ENCODE data around the gene SHTN1.

Gene SHTN1, protein sequence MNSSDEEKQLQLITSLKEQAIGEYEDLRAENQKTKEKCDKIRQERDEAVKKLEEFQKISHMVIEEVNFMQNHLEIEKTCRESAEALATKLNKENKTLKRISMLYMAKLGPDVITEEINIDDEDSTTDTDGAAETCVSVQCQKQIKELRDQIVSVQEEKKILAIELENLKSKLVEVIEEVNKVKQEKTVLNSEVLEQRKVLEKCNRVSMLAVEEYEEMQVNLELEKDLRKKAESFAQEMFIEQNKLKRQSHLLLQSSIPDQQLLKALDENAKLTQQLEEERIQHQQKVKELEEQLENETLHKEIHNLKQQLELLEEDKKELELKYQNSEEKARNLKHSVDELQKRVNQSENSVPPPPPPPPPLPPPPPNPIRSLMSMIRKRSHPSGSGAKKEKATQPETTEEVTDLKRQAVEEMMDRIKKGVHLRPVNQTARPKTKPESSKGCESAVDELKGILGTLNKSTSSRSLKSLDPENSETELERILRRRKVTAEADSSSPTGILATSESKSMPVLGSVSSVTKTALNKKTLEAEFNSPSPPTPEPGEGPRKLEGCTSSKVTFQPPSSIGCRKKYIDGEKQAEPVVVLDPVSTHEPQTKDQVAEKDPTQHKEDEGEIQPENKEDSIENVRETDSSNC

DNA sequence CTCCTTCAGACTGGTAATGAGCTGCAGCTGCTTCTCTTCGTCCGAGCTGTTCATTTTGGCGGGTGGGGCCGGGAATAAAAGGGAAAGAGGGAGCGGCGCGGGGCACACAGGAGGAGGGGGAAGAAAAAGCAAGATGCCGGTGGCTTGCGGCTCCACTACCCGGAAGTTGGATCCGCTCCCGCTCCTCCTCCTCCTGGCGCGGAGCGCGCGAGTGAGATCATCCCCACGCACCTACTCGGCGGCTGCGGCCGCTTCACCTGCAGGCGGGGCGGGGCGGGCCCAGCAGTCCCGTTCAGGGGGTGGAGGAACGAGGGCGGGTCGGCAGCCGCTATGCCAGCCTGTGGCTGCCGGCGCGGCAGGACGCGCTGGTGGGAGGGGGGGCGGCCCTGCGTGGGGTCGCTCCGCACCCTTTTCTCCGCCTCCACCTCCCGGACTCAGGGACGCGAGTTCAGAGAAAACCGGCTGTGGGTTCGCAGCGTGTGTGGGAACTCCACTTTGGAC is at the start of gene SHTN1:
Gene SHTN1 (minus strand): TSS at position 162 of the 501 bp plus-strand sequence. CDS start 108 bp downstream, at position 54.
- peak; percentile 8 for DNase-seq (ENCODE audit: low spot score)

DNA sequence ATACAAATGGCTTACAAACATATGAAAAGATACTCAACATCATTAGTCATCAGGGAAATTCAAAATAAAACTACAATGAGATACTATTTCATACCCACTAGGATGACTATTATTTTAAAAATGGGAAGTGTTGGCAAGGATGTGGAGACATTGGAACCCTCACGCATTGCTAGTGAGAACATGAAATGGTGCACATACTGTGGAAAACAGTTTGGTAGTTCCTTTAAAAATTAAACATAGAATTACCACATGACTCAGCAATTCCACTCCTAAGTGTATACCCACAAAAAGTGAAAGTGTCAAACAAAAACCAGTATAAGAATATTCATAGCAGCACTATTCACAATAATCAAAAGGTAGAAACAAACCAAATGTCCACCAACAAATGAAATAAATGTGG is 48.5 kb upstream of the SHTN1 start:
- no peak for DNase-seq (ENCODE audit: low spot score)

DNA sequence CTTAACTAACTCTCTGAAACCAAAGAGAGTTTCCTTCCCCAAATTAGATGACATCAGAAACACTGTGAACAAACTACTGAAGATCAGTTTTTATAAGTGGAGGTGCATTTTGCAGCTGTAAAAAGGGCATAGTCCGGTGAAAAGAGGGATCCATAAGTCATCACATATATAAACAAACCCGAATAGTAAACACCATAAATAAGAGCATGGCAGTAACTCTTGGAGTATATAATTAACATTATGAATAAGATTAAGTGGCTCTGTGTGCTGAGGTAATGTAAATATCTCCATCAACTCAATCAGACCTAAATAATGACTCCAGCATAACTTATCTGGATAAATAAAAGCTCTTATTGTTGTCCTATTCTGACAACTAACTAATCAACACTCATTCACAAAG is 43.0 kb upstream of the SHTN1 start:
- DNase-seq (ENCODE audit: low spot score), result no peak

DNA sequence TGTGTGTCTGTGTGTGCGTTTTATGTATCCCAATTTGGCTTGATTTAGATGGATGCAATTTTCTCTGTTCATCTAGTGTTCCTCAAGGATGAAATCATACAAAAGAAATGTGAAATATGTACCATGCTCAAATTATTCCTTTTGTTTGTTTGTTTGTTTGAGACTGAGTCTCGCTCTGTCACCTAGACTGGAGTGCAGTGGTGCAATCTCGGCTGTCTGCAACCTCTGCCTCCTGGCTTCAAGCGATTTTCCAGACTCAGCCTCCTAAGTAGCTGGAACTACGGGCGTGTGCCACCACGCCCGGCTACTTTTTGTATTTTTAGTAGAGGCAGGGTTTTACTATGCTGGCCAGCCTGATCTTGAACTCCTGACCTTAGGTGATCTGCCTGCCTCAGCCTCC is 11.3 kb upstream of the SHTN1 start:
- DNase-seq (ENCODE audit: low spot score), result no peak

DNA sequence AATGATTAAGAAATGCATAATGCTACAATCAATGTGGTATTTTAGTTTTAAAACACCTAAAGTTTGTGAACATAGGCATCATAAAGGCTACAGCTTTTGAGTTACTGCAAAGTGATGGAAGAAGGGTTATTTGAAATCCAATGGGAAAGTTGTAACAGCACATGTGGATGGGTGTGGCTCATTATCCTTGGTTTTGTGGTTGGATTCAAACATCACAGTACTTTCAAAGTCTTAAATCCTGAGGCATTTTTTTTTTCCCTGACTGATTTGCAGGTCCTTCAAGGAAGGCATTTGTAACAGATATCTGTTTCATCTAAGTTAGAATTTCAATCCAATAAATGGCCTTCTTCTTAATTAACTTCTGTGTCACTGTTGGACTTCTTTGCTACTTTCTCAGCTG is 9.8 kb upstream of the SHTN1 start:
- no peak for DNase-seq (ENCODE audit: low spot score)

DNA sequence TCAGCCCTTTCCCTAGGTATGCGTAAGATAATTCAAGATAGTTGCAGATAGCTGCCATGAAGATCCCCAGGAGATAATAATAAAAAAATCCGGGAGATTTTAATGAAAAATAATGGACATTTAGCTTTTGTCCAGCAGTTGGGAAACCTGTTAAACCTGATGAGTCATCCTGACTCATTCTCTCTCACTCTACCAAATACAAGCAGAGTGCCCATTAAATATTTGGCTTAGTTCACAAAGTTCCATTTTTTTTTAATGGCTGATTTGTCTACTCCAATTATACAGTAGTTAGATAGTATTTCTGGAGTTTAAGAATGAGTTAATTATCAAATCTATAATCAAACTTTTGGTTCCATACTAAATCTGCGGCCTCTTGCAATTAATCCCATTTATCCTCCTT is 2.1 kb upstream of the SHTN1 start:
- no peak for DNase-seq (ENCODE audit: low spot score)

DNA sequence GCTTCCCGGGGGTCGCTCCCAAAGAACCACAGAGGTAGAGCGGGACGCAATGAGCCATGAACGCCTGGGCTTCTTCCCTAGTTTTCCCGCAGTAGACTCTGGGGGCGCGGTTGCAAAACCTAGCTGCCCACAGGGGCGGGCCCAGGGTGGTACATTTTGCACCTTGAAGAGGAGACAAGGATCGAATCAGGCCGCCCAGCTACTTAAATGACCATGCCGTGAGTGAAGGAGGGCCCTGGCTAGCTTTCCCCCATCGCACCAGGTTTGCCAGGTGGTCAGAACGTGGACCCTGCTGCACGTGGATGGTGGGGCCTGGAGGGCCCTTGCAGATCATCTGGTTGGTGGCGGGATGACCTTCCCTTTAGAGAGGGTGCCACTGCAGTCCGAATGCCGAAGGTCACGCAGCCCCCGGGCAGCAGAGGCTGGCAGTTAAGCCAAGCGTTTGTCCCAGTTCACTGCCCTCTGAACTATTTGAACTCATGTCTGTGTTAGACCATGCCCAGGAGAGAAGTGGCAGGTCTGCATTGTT is 604 bp upstream of the SHTN1 start:
- DNase-seq (ENCODE audit: low spot score), result no peak

DNA sequence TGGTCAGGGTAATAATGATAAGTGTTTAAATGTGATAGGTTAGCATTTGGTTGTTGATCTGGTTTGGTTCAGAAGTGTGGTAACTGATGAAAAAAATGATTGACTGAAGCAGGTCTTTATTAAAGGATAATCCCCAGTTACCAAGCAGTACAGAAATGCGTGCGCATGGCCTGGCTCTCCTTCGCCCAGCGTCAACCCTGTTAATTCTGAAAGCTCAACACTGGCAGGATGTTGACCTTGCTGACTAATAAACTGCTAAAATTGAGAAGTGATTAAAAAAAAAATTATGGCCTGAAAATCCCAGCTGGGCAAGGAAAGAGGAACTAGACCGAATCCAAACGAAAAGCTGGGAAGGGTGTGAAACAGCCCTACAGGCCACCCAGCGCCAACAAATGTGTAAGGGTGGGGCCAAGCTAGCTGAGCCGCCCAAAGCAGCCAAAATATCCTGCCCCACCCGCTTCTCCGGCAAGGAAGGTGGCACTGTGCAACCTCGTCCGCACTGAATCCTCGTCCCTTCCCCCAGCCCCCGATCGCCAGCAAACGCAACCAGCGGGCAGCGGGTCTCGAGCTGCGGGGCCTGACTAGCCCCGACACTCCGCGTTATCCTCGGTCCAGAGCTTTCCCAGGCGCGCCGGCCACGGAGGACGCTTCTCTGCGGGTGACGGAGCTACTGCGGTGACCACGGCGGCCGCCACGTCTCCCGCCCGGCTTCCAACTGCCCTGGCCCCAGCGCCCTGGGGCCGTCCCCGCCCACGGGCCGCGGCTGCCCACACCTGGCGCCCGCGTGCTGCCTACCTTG is 561 bp downstream of the SHTN1 start:
- peak; percentile 2 for DNase-seq (ENCODE audit: low spot score)

DNA sequence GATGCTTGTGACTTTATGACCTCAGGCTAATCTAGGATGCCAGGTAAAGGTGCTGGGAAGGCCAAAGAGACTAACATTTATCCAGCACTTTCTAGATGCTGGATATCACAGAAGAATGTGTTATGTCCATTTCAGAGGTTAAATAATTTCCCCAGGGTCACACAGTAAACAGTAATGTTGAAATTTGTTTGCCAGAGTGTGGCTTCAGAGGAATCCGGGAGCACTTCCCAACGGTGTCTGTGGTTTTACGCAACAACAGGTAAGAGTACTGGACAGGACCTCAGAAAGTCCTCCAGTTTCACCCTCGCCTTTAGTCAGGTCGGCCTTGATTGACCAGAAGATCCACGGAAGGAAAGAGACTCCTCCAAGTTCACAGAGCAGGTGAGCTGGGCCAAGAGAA is 1.7 kb downstream of the SHTN1 start:
- no peak for DNase-seq (ENCODE audit: low spot score)

DNA sequence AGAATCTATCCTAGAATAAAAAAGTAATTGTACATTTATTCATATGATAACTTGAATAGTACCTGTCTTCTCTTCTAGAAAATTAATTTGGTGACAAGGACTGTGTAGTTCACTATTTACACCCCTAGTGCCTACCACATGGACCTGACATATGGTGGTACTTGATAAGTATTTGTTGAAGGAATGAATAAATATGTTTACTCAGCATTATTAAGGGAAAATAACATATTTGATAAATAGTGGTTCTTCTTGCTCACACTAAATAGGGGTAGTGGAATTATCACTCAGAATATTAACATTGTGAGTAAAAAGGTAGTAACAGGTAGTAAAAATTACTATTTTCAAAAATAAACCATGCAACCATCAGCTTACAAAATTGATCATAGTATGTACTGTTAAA is 2.8 kb downstream of the SHTN1 start:
- no peak for DNase-seq (ENCODE audit: low spot score)

DNA sequence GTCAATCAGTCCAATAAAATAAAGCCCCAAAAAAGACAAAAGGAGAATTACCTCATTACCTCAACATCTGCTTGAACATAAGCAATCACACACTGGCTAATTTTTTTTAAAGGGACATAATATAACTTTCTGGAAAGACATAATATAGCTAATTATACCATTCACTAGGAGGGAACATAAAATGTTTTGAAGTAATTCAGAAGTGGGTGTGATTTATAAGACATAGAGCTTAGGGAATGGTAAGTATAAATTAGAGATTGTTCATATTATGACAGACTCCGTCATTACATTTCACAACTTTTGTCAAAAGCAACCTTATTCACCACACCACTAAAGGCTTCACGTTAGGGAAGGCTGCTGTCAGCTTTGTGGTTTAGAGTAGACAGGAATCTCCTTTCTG is 3.8 kb downstream of the SHTN1 start:
- no peak for DNase-seq (ENCODE audit: low spot score)

DNA sequence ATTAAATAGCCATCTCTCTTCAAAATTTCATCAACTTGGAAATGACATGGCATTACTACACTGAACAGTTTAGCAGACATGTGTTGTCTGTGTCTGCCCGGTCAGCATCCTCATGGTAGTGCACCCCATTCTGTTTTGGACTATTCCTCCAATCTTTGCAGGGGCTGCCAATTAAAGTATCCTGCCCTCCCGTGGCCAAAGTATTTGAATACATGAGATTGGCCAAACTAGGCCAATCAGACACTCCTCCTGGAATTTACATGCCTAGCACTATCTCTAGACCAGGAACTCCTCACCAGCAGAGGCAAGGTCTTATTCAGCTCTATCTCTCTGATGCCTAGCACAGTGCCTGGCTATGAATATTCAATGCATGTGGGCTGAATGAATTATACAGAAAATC is 4.4 kb downstream of the SHTN1 start:
- DNase-seq (ENCODE audit: low spot score), result no peak

DNA sequence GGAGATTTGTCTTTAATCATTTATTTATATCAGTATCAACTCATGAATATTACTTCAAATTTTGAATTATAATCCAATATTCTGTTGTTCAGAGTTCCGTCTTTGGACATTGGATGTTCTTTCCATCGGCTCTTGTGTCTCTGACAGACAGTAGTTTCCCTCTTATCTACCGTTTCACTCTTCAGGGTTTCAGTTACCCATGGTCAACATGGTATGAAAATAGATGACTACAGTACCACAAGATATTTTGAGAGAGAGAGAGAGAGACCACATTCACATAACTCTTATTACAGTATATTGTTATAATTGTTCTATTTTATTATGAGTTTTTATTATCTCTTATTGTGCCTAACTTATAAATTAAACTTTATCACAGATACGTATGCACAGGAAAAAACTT is 6.8 kb downstream of the SHTN1 start:
- no peak for DNase-seq (ENCODE audit: low spot score)

DNA sequence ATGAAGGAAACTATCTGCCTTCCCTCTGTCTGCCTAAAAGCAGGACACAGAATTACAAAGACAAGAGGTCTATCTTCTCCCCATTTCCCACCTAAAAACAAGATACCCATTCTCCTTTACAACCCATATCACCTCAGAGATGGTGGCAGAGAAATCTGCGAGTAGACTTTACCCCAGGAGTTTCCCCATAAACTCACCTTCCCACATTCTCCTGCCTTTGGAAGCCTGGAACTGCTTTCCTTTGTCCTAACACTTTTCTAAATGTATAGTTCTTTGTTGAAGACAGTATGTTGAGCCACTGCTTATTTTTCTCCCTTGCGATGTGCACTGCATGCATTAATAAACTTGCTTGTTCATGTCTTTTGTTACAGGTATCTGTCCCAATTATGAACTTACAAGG is 8.0 kb downstream of the SHTN1 start:
- no peak for DNase-seq (ENCODE audit: low spot score)

DNA sequence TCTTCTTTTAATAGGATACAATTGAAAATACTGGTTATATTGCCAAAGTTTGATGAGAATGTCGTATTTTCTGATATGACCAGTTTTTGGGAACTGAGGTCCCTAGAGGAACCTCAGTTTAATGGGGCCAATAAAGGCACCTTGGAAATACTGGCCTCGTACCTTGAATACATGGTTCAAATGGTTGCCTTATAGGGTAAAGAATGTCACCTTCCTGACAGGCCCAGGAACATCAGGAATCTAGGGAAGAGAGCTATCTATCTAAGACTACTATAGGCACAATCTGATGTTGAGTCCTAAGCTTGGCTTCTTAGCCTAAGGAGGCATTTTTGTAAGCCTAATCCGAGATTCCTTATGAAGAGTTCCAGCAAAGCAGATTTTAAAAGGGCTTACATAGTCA is 9.3 kb downstream of the SHTN1 start:
- DNase-seq (ENCODE audit: low spot score), result no peak

DNA sequence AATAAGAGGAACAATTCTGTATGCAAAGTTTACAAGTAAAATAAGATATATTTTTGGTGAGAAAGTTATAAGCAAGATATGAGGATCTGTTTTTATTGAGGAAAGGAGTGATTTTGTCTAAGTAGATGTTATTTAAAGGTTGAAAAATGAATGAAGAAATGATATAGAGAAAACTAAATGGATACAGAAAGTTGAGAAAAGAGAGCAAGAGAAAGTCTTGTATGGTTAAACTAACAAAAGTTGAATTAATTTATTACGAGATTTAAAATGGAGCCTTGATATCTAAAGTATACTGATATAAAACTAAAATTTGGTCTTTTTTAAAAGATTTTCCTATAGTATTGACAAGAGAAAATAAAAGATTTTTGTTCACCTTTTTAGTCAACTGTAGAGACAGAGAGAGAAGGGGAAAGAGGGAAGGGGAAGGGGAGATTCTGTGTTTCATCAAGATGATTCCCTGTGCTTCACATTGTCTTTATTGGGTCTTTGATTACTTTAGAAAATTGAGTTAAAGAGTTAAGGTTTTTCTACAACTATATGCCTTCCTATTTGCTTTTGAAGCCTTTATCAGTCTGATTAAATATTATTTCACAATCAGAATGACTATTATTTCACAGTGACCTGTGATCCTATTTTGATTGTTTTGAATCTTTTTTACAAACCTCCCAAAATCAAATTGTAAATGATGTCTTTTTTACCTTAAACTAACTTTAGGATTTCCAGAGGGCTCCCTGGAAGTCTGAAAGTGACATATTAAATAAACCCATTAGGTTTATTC is 10.7 kb downstream of the SHTN1 start:
- no peak for DNase-seq (ENCODE audit: low spot score)

DNA sequence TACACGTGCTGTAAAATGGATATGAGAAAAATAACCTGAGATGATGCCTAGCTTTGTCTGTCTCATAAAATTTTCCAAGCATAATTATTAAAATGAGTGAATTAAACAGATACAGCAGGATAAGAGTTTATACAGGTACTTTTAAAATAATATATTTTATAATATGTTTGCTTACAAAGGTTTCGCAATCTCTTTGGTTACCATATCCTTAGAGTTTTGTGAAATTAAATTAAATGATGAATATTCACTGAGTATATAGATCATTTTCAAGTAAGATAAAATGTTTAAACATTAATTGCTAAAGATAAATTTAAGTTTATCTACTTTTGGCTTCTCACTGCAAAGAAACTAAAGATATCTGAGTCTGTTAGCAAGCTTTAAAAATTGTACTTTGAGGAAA is 11.4 kb downstream of the SHTN1 start:
- DNase-seq (ENCODE audit: low spot score), result no peak

DNA sequence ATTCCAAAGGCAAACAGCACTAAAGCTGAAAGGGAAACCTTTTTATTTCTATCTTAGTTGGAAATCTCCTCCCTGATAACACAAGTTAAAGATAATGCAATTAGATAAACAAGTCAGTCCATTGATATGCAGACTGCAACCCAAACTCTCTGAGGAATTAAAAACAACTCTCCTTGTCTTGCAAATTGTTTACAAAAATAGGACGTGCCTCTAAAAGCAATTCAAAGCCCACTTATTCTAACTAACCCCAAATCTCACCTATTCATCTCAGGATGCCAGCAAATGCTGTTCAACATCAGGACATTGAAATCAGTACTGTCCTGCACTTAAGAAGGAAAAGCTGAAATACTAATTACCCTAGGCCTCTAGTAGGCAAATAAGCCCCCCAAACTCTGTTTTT is 12.8 kb downstream of the SHTN1 start:
- DNase-seq (ENCODE audit: low spot score), result no peak

DNA sequence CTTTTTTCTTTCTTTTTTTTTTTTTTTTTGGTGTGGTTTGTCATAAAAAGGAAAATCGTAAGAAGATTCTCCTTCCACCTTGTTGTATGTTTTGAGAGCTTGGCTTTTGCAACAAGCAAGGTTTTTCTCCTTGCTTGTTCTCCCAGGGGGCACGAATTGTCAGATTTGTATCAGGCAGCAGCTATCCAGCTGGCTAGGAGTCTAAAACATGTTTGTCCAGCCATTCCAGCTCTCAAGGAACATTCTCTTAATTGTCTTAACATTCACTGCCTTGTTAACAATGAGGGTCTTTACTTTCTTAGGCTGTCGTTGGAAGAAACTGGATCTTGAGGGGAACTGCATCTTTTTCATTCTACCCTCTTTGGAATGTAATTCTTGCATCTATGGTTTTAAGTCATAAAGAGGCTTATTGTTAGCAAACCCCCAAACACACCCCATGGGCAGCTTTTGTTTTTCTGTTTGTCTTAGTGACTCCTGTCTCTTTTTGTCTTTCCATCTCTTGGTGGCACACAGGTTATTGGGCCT is 14.6 kb downstream of the SHTN1 start:
- DNase-seq (ENCODE audit: low spot score), result no peak

DNA sequence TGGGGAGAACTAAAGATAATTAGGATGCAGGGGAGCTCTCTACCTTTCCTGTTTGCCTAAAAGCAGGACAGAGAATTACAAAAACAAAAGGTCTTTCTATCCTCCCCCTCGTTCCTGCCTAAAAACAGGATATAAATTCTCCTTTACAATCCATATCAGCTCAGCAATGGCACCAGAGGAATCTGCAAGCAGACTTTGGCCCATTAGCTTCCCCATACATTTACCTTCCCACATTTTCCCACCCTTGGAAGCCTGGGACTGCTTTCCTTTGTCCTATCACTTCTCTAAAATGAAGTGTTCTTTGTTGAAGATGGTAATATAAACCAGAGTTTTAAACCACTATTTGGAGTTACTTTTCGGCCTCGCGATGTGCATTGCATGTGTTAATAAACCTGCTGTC is 15.5 kb downstream of the SHTN1 start:
- no peak for DNase-seq (ENCODE audit: low spot score)

DNA sequence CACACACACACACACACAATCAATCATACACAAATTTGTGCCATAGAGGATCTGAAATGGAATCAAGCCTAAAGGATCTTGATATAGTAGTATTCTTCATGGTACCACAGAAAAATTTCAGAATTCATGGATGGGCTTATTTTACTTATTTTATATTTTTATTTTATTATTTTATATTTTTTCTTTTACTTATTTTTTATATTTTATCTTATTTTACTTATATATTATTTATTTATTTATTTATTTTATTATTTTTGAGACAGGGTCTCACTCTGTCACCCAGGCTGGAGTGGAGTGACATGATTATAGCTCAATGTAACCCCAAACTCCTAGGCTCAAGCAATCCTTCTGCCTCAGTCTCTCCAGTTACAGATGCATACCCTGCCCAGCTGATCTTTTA is 16.7 kb downstream of the SHTN1 start:
- no peak for DNase-seq (ENCODE audit: low spot score)

DNA sequence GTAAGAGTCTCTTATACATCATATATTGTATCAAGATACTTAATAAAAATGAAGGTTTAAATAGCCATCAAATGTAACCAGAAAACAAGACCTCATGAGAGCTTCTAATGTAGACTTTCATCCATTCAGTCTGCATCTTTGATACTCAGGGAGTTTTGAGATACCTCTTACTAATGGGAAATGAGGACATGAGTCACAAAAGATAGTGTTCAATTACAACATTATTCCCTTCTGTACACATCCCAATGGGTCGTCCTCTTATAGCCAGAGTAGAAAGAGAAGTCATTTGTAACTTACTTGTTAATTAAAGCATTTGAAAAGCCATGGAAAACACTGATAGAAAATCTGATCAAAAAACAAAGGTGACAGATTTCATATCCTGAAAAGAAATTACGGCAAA is 19.4 kb downstream of the SHTN1 start:
- DNase-seq (ENCODE audit: low spot score), result no peak
